GM18951 (cell line): ENCODE results near the gene CD47.

Experiments used
- POLR2A ChIP-seq: IDR thresholded peaks from 4 replicates; pipeline ENCODE4 v1.6.1; 2011; ENCODE audit warnings: mild to moderate bottlenecking; ENCODE audit not compliant: insufficient read length, insufficient read depth; ENCODE audit errors: extremely low read depth
- in situ Hi-C: fragments of 300-500 bp; cut with MboI; formaldehyde crosslinking; loops from one replicate; pipeline ENCODE4 v1.12.0; 2022; ENCODE audit warnings: low sequenced_read_pairs, mixed read lengths, inconsistent platforms; ENCODE audit not compliant: unreplicated experiment

Gene CD47

GRCh38 chr3:108103886-108104797 is 13.3 kb upstream of the CD47 start:
- in situ Hi-C loops, result no loop called here
- TF ChIP-seq POLR2A, result no peak

- TF ChIP-seq POLR2A, result no peak
- in situ Hi-C loops, result no loop called here
These were observed 12.4 kb upstream of the CD47 start for GRCh38 chr3:108103040-108103751.

DNA sequence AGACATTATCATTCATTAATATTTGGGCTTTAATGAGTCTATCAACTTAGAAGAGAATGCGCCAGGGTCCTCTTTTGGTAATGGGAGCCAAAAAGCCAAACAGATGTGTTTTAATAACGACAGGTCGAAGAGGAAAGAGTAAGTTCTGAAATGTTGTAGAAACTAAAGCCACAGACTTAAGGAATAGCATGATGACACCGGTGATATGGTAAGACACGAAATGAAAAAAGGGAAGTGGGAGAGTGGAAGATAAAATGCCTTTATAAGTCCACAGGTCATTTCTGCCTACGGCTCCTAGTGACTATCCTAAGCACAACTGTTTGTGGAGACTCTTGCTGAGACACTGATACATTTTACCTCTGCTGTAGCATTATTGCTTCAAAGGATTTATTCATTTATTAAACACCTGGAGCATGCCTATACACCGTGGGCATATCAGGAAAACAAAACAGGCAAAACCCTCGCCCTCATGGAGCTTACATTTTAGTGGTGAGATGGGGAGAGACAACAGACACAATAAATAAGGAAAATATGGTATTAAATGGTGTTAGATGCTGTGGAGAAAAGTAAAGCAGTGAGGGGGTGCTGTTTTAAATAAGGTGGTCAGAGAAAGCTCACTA is 11.7 kb upstream of the CD47 start:
- in situ Hi-C loops, result no loop called here
- TF ChIP-seq POLR2A, result no peak

DNA sequence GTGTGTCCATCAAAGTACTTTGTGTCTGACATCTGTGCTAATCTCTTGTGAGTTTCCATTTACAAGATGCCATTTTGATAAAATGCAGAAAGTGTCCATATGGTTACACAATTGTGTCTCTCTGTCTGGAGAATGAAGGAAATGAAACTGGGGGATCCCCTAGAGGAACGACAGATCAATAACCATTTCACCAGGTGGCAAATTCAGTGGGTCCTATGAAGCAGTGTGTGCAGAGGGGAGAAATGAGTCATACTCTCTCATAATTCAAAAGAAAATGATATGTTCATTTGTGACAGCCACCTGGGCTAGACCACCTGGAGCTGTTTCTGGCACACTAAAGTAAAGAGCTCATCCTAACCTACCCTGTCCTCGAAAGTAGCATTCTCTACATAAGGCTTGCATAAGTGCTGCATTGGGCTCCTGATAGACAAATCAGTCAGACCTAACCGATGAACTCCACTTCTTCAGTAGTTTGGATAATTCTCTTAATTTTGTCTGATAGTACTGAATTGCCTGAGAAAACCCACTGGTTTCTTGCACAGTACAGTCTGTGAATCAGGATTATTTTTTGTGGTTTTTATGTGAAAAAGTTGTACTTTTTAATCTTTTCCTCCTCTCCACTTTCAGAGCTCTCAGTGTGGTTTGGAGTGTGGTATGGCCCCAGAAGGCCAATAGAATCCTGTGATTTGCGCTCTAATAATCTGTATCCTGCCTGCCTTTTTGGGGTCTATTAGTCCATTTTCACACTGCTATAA is 10.3 kb upstream of the CD47 start:
- in situ Hi-C loops, result no loop called here
- TF ChIP-seq POLR2A, result no peak

GRCh38 chr3:108099679-108100428 is 9.0 kb upstream of the CD47 start:
- in situ Hi-C loops, result no loop called here
- TF ChIP-seq POLR2A, result no peak

GRCh38 chr3:108099244-108099643 is 8.4 kb upstream of the CD47 start:
- in situ Hi-C loops, result no loop called here
- no peak for TF ChIP-seq POLR2A

- in situ Hi-C loops, result no loop called here
These were observed 7.2 kb upstream of the CD47 start for GRCh38 chr3:108098003-108098370.

DNA sequence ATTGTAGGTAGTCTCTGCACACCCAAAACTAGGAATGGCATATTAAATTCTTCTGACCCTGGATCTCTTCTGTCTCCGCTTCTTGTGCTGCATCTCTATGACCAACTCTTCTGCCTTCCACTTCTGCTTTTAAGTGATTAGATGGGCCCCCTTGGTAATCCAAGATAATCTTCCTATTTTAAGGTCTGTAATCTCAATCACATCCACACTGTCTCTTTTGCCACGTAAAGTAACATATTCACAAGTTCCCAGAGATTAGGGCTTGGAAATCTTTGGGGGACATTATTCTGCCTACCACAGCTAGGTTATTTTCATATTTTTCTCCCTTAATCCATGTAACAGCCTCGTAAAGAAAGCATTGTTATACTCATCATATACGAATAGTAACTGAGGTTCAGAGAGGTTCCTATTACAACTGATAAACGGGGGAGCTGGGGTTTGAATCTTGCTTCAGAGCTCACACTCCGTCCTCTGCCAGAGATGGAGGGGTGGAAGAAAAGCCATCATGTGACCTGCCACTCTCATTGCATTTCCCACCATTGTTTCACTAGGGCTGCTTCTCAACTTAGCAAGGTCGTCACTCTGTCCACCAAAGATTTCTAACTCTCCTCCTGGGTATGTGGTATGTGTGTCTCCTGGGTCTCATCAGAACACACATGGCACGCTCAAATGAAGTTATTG is 6.6 kb upstream of the CD47 start:
- no peak for TF ChIP-seq POLR2A
- in situ Hi-C loops, result no loop called here

More at GRCh38 chr3:108098003-108098370, 7.2 kb upstream of the CD47 start:
- TF ChIP-seq POLR2A, result no peak

DNA sequence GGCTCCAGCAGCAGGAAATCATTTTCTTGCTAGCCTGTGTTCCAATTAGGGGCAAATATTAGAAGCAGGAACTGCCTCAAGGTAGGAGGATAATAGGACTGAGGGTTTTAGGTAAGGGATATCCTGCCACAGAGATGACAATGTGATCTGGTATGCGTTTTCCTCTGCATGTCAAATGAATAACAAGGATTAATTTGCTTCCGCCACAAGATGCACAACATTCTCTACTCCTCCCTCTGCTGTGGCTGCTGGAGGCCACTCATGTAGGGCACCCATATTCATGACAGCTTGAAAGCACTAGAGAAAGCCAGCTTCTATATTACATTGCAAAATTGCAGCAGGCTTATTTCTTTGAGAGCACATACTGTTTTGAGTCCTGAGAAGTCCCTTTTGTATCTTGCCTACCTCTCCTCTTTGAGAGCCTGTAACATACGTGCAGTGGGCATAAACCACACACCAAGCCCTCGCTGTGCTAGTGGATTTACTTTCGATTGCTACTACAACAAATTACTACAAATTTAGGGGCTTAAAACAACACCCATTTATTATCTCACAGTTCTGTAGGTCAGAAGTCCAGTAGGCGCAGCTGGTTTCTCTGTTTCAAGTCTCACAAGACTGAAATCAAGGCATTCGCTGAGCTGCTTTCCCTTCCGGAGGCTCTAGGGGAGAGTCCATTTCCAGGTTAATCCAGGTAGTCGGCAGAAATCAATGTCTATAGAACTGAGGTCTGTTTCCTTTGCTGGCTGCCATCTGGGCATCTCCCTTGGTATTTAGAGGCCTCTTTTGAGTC is 5.9 kb upstream of the CD47 start:
- in situ Hi-C loops, result no loop called here
- TF ChIP-seq POLR2A, result no peak

DNA sequence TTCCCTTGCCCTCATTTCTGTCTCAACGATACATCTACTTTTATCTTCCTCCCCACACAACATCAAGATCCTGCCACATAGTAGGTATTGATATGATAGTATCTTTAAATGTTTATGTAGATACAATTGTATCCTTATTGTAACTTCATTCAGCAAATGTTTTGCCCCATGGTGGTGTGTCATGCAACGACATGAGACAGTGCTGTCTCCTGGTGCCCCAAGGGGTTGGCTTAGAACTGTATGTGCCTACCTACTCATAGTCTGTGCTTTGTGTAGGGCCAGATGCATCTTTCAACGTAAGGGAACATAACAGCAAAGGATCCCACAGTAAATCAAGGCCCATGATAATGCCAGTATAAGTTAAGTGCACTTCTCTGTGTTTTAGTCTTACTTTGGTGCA is 2.8 kb upstream of the CD47 start:
- in situ Hi-C loops, result no loop called here
- TF ChIP-seq POLR2A, result no peak

DNA sequence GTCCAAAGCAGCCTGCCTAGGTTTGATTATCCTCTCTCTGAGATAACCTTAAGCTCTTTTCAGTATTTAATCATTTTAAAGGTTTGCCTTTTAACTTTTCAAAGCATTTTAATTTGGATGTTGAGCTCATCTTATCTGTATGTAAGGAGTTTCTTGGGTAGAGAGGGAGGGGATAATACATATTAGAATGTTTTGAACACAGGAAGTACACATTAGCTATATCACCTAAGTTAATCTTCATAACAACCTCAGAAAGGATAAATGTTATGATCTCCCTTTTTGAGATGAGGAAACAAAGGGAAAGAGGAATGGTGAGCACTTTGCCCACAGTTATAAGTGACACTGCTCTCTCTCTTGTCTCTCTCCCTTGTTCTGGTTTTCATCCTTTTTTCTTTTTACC is 2.2 kb upstream of the CD47 start:
- TF ChIP-seq POLR2A, result no peak
- in situ Hi-C loops, result no loop called here
